ENCODE measurements around the gene TMEM201. TPM values are rescaled to one million over a fixed set of nuclear protein-coding genes. Genes with fewer than 3 reads are reported as not detected.
"Not testable (repeated sequence)": the region's sequence is repeated elsewhere in the genome, so short reads cannot be mapped to it uniquely, and the experiment has no call there.

Gene TMEM201
- total RNA-seq, 1 donor = 8.9 TPM

DNA sequence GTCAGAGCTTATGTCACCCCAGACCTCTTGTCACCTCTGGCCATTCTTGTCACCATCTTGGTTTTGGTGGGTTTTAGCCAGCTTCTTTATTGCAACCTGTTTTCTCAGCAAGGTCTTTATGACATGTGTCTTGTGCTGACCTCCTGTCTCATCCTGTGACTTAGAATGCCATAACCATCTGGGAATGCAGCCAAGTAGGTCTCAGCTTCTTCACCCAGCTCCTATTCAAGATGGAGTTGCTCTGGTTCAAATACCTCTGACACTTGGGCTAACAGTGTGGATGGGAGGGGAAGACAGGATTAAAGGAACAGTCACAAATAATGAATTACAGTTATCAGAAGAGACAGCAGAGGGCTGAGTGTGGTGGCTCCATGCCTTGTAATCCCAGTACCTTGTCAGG, 32.3 kb downstream of the TMEM201 start:
- DNase-seq (ENCODE audit: low read depth) = no peak
- TF ChIP-seq, protein P1, sequence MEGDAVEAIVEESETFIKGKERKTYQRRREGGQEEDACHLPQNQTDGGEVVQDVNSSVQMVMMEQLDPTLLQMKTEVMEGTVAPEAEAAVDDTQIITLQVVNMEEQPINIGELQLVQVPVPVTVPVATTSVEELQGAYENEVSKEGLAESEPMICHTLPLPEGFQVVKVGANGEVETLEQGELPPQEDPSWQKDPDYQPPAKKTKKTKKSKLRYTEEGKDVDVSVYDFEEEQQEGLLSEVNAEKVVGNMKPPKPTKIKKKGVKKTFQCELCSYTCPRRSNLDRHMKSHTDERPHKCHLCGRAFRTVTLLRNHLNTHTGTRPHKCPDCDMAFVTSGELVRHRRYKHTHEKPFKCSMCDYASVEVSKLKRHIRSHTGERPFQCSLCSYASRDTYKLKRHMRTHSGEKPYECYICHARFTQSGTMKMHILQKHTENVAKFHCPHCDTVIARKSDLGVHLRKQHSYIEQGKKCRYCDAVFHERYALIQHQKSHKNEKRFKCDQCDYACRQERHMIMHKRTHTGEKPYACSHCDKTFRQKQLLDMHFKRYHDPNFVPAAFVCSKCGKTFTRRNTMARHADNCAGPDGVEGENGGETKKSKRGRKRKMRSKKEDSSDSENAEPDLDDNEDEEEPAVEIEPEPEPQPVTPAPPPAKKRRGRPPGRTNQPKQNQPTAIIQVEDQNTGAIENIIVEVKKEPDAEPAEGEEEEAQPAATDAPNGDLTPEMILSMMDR (IDR thresholded peaks at IDR 0.05; ENCODE audit: insufficient read depth, low read length) = no peak
- H3K4me3 ChIP-seq (ENCODE audit: low read depth, low read length) = no peak overlapping the region

GRCh38 chr1:9624081-9624480, 35.4 kb downstream of the TMEM201 start:
- no peak for DNase-seq (ENCODE audit: low read depth)
- H3K4me3 ChIP-seq (ENCODE audit: low read depth, low read length) = no peak overlapping the region
- TF ChIP-seq, protein P1 (IDR thresholded peaks at IDR 0.05; ENCODE audit: insufficient read depth, low read length) = no peak

GRCh38 chr1:9625030-9625429, 36.3 kb downstream of the TMEM201 start:
- H3K4me3 ChIP-seq (ENCODE audit: low read depth, low read length); DNase-seq (ENCODE audit: low read depth): not testable (repeated sequence)

GRCh38 chr1:9626201-9626608, 37.5 kb downstream of the TMEM201 start:
- H3K4me3 ChIP-seq (ENCODE audit: low read depth, low read length) = no peak overlapping the region
- no peak for DNase-seq (ENCODE audit: low read depth)
- TF ChIP-seq, protein P1 (IDR thresholded peaks at IDR 0.05; ENCODE audit: insufficient read depth, low read length) = no peak

DNA sequence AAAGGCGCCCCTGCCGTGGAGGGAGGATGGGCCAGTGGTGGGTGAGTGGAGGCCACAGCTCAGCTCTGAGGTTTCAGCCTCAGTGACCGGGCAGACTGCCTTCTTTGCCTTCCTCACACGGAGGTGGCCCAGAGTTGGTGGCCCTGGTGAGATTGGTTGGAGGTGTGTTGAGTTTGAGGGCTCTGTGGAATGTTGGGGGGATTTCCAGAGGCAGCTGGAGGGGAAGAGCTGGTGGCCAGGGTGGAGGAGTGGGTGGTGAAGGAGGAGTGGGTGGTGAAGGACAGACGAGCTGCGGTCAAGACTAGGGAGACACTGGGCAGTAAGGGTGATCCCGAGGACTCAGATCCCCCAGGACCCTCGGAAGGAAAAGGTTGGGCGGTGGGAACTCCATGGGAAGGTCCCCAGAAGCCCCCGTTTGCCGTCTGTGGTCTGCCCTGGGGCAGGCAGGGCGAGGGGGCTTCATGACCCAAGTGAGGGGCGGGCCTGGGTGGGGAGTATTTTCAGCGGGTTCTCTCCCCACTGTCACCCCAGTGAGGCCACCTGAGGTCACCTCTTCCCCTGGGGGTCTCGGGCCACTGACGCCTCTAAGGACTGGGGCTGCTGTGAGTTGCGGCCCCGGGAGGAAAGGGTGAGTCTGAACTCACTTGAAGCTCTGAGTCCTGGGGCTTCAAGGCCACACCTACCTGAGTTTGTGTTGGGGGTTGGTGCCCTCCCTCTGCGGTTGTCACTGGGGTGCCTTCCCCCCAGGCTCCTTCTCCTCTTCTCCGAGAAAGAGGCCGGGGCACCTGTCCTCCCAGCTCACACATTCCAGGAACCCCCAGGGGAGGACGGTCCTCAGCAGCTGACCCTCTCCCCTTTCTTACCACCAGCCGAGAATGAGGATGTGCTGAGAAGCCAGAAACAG, 40.1 kb downstream of the TMEM201 start:
- TF ChIP-seq, protein P1 (IDR thresholded peaks at IDR 0.05; ENCODE audit: insufficient read depth, low read length) = no peak
- no peak overlapping the region for H3K4me3 ChIP-seq (ENCODE audit: low read depth, low read length)
- DNase-seq (ENCODE audit: low read depth) = no peak

DNA sequence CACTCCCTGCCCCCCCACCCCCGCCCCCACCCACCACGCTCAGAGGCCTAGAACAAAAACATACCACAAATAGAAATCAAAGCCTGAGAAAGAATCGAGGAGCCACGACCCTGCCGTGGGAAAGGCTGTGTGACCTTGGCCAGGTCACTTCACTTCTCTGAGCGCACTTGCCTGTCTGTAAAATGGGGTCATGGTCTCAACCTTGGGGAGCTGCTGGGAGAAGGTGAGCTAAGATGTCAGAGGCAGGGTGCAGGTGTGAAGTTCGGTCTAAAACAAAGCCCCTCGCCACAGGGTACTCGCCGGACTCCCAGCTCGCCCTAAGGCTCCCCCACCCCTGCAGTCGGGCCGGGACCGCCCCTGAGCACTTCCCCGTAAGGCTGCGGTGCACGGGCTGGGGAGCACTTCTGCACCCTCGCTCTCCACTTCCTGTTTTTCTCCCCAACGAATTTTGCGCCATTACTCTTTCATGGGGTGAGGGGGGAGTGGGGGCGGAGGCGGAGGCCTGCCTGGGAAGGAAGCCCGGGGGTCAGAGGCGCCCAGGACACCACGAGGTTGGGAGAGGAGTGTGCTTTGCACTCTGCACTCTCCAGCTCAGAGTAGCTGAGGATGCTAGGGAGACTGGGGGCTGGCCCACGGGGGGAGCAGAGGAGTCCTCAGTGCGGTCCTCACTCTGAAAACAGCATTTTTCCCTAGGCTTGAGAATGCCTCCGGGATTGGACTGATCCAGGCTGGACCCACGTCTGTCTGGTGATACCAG, 40.9 kb downstream of the TMEM201 start:
- TF ChIP-seq, protein P1 (IDR thresholded peaks at IDR 0.05; ENCODE audit: insufficient read depth, low read length) = no peak
- no peak overlapping the region for H3K4me3 ChIP-seq (ENCODE audit: low read depth, low read length)
- DNase-seq (ENCODE audit: low read depth) = no peak
